HCEC 1CT (cell line): ENCODE data around the gene SPNS1.
A peak's percentile ranks its signal among the peaks of the same experiment; 100 is the strongest.
"Not testable (repeated sequence)": the region's sequence is repeated elsewhere in the genome, so short reads cannot be mapped to it uniquely, and the experiment has no call there.

Experiments used
- DNase-seq: peaks from one replicate; pipeline ENCODE4 v3.0.0-alpha.2; 2017

Gene SPNS1, protein sequence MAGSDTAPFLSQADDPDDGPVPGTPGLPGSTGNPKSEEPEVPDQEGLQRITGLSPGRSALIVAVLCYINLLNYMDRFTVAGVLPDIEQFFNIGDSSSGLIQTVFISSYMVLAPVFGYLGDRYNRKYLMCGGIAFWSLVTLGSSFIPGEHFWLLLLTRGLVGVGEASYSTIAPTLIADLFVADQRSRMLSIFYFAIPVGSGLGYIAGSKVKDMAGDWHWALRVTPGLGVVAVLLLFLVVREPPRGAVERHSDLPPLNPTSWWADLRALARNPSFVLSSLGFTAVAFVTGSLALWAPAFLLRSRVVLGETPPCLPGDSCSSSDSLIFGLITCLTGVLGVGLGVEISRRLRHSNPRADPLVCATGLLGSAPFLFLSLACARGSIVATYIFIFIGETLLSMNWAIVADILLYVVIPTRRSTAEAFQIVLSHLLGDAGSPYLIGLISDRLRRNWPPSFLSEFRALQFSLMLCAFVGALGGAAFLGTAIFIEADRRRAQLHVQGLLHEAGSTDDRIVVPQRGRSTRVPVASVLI

DNA sequence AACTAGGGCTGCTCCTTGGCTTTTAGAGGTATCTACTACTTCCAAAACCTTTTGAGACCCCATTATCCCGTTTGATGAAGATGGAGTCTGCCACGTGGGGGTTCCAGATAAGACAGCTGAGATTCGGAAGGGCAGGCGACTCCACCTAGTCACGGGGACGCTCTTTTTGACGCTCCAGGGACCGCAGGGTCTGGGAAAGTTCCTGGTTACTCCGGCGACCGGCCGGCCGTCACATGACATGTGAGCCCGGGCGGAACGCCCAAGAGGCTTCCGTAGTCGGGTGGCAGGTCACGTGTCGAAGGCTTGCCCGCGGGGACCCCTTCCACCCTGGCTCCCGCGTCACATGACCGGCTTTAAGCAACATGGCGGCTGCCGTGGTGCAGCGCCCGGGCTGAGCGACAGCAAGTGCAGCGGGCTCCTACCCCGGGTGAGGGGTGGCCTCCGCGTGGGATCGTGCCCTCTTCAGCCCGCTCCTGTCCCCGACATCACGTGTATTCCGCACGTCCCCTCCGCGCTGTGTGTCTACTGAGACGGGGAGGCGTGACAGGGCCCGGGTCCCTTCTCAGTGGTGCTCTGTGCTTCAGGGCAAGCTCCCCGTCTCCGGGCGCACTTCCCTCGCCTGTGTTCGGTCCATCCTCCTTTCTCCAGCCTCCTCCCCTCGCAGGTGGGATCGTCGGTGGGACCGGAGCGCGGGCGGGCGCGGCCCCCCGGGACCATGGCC is at the start of gene SPNS1:
Gene SPNS1, plus strand, starts transcription at position 342 of the 721 bp plus-strand sequence. Its CDS starts 374 bp downstream, at position 716.
- peak; percentile 97 for DNase-seq

DNA sequence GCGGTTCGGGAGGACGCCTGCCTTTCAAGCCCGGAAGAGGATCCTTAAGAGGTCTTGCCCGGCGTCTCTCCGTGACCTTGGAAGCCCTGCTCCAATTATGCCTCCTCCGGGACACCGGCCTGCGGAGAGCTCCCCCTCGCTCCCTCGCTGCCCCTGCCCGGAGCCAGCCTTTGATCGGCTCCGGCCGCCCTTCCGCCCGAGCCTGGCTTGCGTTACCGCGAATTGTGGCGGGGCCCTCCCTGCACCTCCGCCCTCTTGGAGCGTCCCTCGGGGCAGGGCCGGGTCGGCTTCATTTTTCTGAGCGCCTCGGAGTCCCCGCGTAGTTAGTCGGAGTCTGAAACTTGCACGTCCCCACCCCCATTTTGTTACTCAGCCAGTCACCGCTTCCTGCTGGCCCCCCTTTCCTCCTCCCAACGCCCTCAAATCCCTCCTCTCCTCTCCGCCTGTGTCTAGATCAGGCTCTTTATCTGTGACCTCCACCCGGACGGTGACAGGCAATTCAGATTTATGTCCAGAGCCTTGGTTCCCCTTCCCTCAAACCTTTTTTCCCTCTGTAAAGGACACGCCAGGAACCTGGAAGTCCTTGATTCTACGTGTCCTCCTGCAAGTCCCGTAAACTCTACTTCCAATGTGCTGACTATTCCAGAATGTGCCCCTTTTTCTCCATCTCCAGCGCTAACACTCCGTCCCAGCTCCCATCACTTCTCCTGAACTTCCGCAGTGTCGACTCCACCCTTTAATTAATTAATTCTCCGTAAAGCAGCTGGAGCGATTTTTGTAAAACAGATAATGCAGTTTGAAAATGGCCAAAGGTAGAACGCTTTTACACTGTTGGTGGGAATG is 49.0 kb upstream of the SPNS1 start:
- DNase-seq = peak; percentile 78

- not testable (repeated sequence) for DNase-seq
Measured at GRCh38 chr16:28926284-28926683, 48.3 kb upstream of the SPNS1 start.

DNA sequence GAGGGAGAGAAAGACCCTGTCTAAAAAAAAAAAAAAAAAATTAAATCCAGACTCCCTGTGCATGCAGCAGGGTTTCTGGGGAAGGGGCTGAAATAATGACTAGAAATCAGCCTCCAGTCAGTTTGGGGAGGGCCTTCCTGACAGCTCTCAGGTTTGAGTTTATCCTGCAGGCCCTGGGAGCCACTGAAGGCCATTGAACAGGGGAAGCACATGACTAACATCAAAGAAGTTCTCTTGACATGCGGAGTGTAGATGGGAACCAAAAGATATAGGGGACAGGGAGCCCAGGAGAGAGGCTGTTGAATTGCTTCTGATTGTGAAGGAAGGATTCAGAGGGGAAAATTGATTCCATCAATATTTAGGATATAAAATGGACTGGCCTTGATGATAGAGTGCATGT is 46.8 kb upstream of the SPNS1 start:
- no peak for DNase-seq

DNA sequence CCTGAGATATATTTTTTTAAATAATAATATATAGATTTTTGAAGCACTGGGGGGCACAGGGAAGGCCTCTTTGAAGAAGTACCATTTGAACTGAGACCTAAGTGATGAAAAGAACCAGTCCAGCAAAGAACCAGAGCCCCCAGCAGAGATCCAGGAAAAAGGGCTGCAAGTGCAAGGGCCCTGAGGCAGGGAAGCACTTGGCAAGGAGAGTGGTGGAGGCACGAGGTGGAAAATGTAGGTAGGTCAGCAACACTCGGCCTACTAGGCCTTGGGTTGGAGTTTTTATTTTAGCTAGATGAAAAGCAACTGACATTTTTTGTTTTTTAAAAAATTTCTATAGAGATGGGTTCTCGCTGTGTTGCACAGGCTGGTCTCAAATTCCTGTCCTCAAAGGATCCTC is 44.4 kb upstream of the SPNS1 start:
- DNase-seq = no peak

- DNase-seq = no peak
Measured at GRCh38 chr16:28930652-28931051, 43.9 kb upstream of the SPNS1 start.

GRCh38 chr16:28931801-28932225 is 42.8 kb upstream of the SPNS1 start, which contains the start of gene CD19:
TSS of gene CD19 (plus strand) at chr16:28931971. CDS start at chr16:28932001, 30 bp downstream.
- DNase-seq = no peak

DNA sequence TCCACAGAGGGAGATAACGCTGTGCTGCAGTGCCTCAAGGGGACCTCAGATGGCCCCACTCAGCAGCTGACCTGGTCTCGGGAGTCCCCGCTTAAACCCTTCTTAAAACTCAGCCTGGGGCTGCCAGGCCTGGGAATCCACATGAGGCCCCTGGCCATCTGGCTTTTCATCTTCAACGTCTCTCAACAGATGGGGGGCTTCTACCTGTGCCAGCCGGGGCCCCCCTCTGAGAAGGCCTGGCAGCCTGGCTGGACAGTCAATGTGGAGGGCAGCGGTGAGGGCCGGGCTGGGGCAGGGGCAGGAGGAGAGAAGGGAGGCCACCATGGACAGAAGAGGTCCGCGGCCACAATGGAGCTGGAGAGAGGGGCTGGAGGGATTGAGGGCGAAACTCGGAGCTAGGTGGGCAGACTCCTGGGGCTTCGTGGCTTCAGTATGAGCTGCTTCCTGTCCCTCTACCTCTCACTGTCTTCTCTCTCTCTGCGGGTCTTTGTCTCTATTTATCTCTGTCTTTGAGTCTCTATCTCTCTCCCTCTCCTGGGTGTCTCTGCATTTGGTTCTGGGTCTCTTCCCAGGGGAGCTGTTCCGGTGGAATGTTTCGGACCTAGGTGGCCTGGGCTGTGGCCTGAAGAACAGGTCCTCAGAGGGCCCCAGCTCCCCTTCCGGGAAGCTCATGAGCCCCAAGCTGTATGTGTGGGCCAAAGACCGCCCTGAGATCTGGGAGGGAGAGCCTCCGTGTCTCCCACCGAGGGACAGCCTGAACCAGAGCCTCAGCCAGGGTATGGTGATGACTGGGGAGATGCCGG is 42.0 kb upstream of the SPNS1 start:
- no peak for DNase-seq

DNA sequence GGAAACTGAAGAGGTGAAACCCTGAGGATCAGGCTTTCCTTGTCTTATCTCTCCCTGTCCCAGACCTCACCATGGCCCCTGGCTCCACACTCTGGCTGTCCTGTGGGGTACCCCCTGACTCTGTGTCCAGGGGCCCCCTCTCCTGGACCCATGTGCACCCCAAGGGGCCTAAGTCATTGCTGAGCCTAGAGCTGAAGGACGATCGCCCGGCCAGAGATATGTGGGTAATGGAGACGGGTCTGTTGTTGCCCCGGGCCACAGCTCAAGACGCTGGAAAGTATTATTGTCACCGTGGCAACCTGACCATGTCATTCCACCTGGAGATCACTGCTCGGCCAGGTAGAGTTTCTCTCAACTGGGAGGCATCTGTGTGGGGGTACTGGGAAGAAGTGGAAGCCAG is 41.4 kb upstream of the SPNS1 start:
- DNase-seq = no peak

GRCh38 chr16:28935346-28935745 is 39.2 kb upstream of the SPNS1 start:
- no peak for DNase-seq

DNA sequence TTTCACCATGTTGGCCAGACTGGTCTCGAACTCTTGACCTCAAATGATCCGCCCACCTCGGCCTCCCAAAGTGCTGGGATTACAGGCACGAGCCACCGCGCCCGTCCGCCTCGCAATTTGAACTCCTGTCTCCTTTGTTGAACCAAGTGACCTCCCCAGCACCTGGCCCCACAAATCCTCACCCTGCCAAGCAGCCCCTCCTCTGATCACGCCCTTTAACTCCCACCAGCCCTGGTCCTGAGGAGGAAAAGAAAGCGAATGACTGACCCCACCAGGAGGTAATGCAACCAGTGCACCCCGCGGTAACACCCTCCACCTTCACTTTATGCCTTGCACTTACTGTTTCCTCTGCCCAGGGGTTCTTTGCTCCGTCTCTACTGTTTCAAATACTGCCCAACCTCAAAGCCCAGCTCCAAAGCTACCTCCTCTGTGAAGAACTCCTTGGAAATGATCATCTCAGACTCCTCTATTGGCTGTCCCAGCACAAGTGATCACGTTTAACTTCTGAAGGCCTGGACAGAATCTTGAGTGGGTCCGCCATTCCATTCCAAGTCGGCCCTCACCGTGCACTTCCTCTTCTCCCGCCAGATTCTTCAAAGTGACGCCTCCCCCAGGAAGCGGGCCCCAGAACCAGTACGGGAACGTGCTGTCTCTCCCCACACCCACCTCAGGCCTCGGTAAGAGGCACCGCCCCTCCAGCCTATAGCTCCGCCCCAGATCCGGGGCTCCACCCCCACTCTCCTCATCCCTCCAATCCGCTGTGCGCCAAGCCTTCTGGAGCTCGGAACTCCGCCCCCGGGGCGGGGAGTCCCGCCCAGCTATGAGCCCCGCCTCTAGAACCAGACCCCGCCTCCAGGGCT is 38.4 kb upstream of the SPNS1 start:
- peak; percentile 17 for DNase-seq

GRCh38 chr16:28936784-28937155 is 37.8 kb upstream of the SPNS1 start:
- DNase-seq = no peak

DNA sequence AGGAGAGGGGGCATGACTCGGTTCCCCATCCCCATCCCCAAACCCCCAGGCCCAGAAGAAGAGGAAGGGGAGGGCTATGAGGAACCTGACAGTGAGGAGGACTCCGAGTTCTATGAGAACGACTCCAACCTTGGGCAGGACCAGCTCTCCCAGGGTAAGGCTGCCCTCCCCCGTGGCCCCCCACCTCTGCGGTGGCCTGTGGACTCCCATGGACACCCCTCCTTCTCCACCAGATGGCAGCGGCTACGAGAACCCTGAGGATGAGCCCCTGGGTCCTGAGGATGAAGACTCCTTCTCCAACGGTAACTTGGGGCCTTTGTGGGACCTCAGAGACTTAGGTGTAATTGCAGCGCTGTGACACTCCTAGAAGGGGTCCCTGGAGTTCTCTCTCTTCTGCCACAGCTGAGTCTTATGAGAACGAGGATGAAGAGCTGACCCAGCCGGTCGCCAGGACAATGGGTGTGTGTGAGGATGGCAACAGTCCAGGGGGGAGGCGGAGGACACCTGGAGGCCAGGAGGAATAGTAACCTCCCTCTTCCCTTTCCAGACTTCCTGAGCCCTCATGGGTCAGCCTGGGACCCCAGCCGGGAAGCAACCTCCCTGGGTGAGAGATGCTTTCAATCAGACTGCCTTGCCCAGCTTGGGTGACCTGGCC is 37.2 kb upstream of the SPNS1 start:
- DNase-seq = no peak

DNA sequence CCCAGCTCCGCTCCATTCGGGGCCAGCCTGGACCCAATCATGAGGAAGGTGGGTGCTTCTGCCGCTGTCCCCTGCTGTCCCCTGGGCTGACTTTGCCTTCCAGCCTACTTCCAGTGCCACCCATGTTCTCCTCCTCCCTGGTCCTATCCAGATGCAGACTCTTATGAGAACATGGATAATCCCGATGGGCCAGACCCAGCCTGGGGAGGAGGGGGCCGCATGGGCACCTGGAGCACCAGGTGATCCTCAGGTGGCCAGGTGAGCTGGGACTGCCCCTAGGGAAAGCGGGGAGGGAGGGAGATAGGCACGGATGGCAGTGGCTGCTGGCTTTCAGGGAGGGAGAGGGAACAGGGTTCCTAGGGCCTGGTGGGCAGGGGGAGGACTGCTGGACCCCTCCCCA is 35.9 kb upstream of the SPNS1 start:
- DNase-seq = no peak

GRCh38 chr16:28939825-28940224 is 34.8 kb upstream of the SPNS1 start:
- not testable (repeated sequence) for DNase-seq

DNA sequence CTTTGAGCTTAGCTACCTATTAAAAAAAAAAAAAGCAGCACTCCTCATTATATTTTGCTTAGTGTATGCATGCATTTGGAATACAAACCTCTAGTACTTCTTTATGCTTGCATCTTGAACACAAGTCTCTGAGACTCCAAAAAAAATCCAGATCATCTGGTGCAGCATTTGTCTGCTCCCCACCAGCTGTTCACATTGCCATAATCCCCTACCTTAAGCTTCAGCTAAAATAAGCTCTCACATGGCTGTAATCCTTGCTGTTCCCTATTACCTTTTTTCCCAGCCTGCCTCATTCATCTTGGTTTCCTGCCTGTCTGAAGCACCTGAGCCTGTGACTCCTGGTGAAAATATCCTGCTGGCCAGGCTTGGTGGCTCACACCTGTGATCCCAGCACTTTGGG is 31.3 kb upstream of the SPNS1 start:
- no peak for DNase-seq

- DNase-seq = no peak
Measured at GRCh38 chr16:28946681-28947080, 27.9 kb upstream of the SPNS1 start.

GRCh38 chr16:28950648-28951409 is 23.7 kb upstream of the SPNS1 start, which contains the start of gene NFATC2IP:
TSS of gene NFATC2IP (plus strand) at chr16:28950937. CDS start at chr16:28951012, 75 bp downstream.
- DNase-seq = peak; percentile 100

- peak; percentile 6 for DNase-seq
Measured at GRCh38 chr16:28951410-28951943, 23.1 kb upstream of the SPNS1 start.
